AG04449 (cell line): ENCODE results near the gene KCNIP1.

Source experiments
- CTCF ChIA-PET: fragments of 350-600 bp; formaldehyde crosslinking; extraction: SDS; loops from one replicate; lab custom pipeline; 2021; ENCODE audit warnings: antibody characterized with exemption; lab: Yijun Ruan, JAX
- POLR2A ChIA-PET: fragments of 400-600, 350-600 bp; formaldehyde crosslinking; extraction: SDS; loops from one replicate; lab custom pipeline; 2020; ENCODE audit warnings: antibody characterized with exemption, inconsistent platforms; lab: Yijun Ruan, JAX
- DNase-seq: peaks from one replicate; pipeline ENCODE4 v3.0.0-alpha.2; 2010; ENCODE audit warnings: low read depth, low spot score
- H3K4me3 ChIP-seq: 2 replicates; pipeline ENCODE4 v1.5.1; 2011; ENCODE audit warnings: low read depth, mild to moderate bottlenecking, control low read depth, low read length
- CTCF ChIP-seq: IDR thresholded peaks from one replicate; pipeline ENCODE4 v1.5.1; 2011; ENCODE audit warnings: mild to moderate bottlenecking, moderate library complexity, low read length, control low read depth, inconsistent platforms; ENCODE audit not compliant: insufficient read depth; ENCODE audit errors: missing control alignments

Gene KCNIP1

GRCh38 chr5:170538696-170539586, 35.1 kb downstream of the KCNIP1 start:
- H3K4me3 ChIP-seq: no peak overlapping the region
- TF ChIP-seq CTCF: no peak
- POLR2A ChIA-PET: no interaction called here
- no peak for DNase-seq
- CTCF ChIA-PET: no interaction called here

- no peak for DNase-seq
- POLR2A ChIA-PET: no interaction called here
- no peak overlapping the region for H3K4me3 ChIP-seq
- CTCF ChIA-PET: no interaction called here
- no peak for TF ChIP-seq CTCF
Measured at GRCh38 chr5:170540271-170540670, 36.5 kb downstream of the KCNIP1 start.

- DNase-seq: no peak
- ChIA-PET POLR2A (no interaction called here), CTCF (no interaction called here)
- no peak overlapping the region for H3K4me3 ChIP-seq
- no peak for TF ChIP-seq CTCF
Measured at GRCh38 chr5:170541146-170541769, 37.4 kb downstream of the KCNIP1 start.

GRCh38 chr5:170542691-170543293, 39.0 kb downstream of the KCNIP1 start:
- no peak for TF ChIP-seq CTCF
- ChIA-PET POLR2A (no interaction called here), CTCF (no interaction called here)
- no peak for DNase-seq
- H3K4me3 ChIP-seq: no peak overlapping the region

GRCh38 chr5:170545313-170545712, 41.5 kb downstream of the KCNIP1 start:
- CTCF ChIA-PET: interaction anchor here (1.3 kb wide), 1 partner anchor 88 kb away, joined by 3 read pairs; no protein-coding TSS in a partner anchor
- POLR2A ChIA-PET: no interaction called here
- no peak for DNase-seq
- H3K4me3 ChIP-seq: no peak overlapping the region
- no peak for TF ChIP-seq CTCF

- TF ChIP-seq CTCF: no peak
- no peak for DNase-seq
Measured at GRCh38 chr5:170545811-170546210, 42.0 kb downstream of the KCNIP1 start.

More at GRCh38 chr5:170545811-170546210, 42.0 kb downstream of the KCNIP1 start:
- POLR2A ChIA-PET: no interaction called here
- H3K4me3 ChIP-seq: no peak overlapping the region
- CTCF ChIA-PET: interaction anchor here (1.3 kb wide), 1 partner anchor 88 kb away, joined by 3 read pairs; no protein-coding TSS in a partner anchor
